Heart right ventricle (tissue), 16 donors: ENCODE measurements around the gene DNM3. TPM values are rescaled to one million over a fixed set of nuclear protein-coding genes. Genes with fewer than 3 reads are reported as not detected.

Source experiments
- ATAC-seq, 8 donors: fragments of 200-7000 bp; cut with Tn5 transposase; one replicate each; pipeline ENCODE4 v1.9.1; 2020; ENCODE audit warnings: mild to moderate bottlenecking in 8 of 8, moderate library complexity in 8 of 8, moderate number of reproducible peaks in 1 of 8
- DNase-seq, 2 donors: peaks; one replicate each; pipeline ENCODE4 v3.0.0-alpha.2; 2020
- H3K27ac ChIP-seq, 10 donors: fragments of 200-600 bp; sonication (generic) in 2 of 10; one replicate each; pipeline versions ENCODE4 v1.5.0 to v1.8.0; 2020 to 2022; ENCODE audit warnings: mild to moderate bottlenecking in 3 of 10
- H3K27me3 ChIP-seq, 7 donors: fragments of 200-600 bp; one replicate each; pipeline ENCODE4 v1.8.0; 2021 to 2022; ENCODE audit warnings: mild to moderate bottlenecking in 2 of 7
- H3K36me3 ChIP-seq, 9 donors: fragments of 200-600 bp; sonication (generic) in 1 of 9; one replicate each; pipeline versions ENCODE4 v1.5.0 to v1.8.0; 2020 to 2022; ENCODE audit warnings: mild to moderate bottlenecking in 2 of 9
- H3K4me1 ChIP-seq, 9 donors: fragments of 200-600 bp; sonication (generic) in 1 of 9; one replicate each; pipeline versions ENCODE4 v1.5.0 to v1.8.0; 2020 to 2022; ENCODE audit warnings: mild to moderate bottlenecking in 4 of 9
- H3K4me3 ChIP-seq, 10 donors: fragments of 200-600 bp; sonication (generic) in 2 of 10; one replicate each; pipeline versions ENCODE4 v1.5.0 to v1.8.0; 2020 to 2022; ENCODE audit warnings: mild to moderate bottlenecking in 7 of 10, moderate library complexity in 2 of 10
- H3K9me3 ChIP-seq, 11 donors: fragments of 200-600 bp in 10 of 11; sonication (generic) in 2 of 11; one replicate each; pipeline versions ENCODE4 v1.5.0 to v1.8.0; 2013 to 2022; ENCODE audit warnings: mild to moderate bottlenecking in 2 of 11, control low read depth in 1 of 11, moderate library complexity in 1 of 11
- CTCF ChIP-seq, 9 donors: fragments of 200-600 bp; sonication (generic) in 2 of 9; IDR thresholded peaks; one replicate each; pipeline versions ENCODE4 v1.5.0 to v1.8.0; 2021 to 2022; ENCODE audit warnings: antibody characterized with exemption in 9 of 9, mild to moderate bottlenecking in 5 of 9, moderate library complexity in 1 of 9
- whole genome bisulfite sequencing, 2 donors: extraction: QIAGEN DNeasy Blood & Tissue Kit; methylation state at CpG; one replicate each; pipeline ENCODE4 v1.1.7; 2013; ENCODE audit warnings: inconsistent platforms in 1 of 2; 5-methylcytosine and 5-hydroxymethylcytosine counted together
- intact Hi-C, 10 donors: fragments of 100-400 bp; cut with DNase I; formaldehyde crosslinking; loops; one replicate each; pipeline versions ENCODE4 v1.11.1 to v1.14.2; 2022
- polyA plus RNA-seq, 2 donors: library from polyadenylated mRNA; stranded (reverse); fragments of 200-250 nt; gene quantifications; one replicate each; pipeline ENCODE4 v1.2.3, GENCODE V29; 2013
- total RNA-seq, 10 donors: library from RNA; stranded (reverse); fragmentation: NEBNext Ultra II Directional in 3 of 10; extraction: Animal tissue kit (Norgen Biotek cat#: 25700) in 3 of 10; gene quantifications; one replicate each; pipeline versions ENCODE4 v1.2.1 to v1.2.4, GENCODE V29; 2021 to 2023
- donor health status: Arrhythmogenic right ventricular cardiomyopathy.
- donor health status: ischemic (EF 13 %, LVEDD 7.1; RV severe dilation, severe dysfunction).
- donor health status: healthy with polysubstance abuse.
- donor health status: DM: no; HTN: yes; CAD: no.
- donor health status: DM: no; HTN: no; CAD: no.
- donor health status: ischemic (EF 25% LVEDD 6.9; RV normal size, moderate dysfunction).
- donor health status: ischemic (EF 25% LVEDD 5.7; RV mildly dilated, moderate dysfunction).
- donor health status: healthy.
- donor health status: DM: yes; HTN: yes; CAD: no.
- donor health status: Ischemic cardiomyopathy.
- donor health status: ischemic (EF 35%, LVEDD 5.7; RV mildly dilated, moderate dysfunction).
- donor health status: nonischemic (EF 11% LVEDD 7.7; RV severe dilation, severe dysfunction).
- donor health status: DM: yes; HTN: yes; CAD: no.
- donor health status: PGD.
- donor health status: ischemic (EF 29% LVEDD 5.4; RV normal size, mild dysfunction).
- donor health status: nonischemic (EF 23%, LVEDD 6.1; RV moderate dilation, normal function).

Gene DNM3
- total and polyA plus RNA-seq, 12 donors = 0.77 to 2.8 (median 2.2) TPM

GRCh38 chr1:171794085-171794484 is 47.2 kb upstream of the DNM3 start:
- Histone ChIP-seq H3K4me1 (peaks cover 0 to 12% (median 0%) of the 10 kb centered on the region in 9 donors), H3K27ac (no peak overlapping the region), H3K36me3 (peaks cover 3 to 97% (median 57%) of the 10 kb centered on the region in 9 donors), H3K9me3 (no peaks in the 10 kb centered on the region), H3K27me3 (no peaks in the 10 kb centered on the region), H3K4me3 (no peak overlapping the region)
- DNase-seq (no peak), ATAC-seq (no peak)
- intact Hi-C loops = loop anchor here in 2 of 10 donors (10.0 kb wide), 2 partner anchors 631 to 651 kb away; partner anchors contain the start of genes C1orf105 (in 1 of the 2) and PIGC (in 1 of the 2)
- TF ChIP-seq CTCF (IDR thresholded peaks at IDR 0.05) = no peak
- WGBS, 2 donors = 86 to 97% methylated on average over 4 of the region's 4 CpGs

- peaks cover 0 to 17% (median 1%) of the 10 kb centered on the region in 9 donors for H3K4me1 ChIP-seq
- DNase-seq = no peak
- 89 to 92% methylated on average over 5 of the region's 5 CpGs for WGBS, 2 donors
- TF ChIP-seq CTCF (IDR thresholded peaks at IDR 0.05) = no peak
- H3K9me3 ChIP-seq = no peaks in the 10 kb centered on the region
- no peak overlapping the region for H3K4me3 ChIP-seq
- no peak for ATAC-seq
- H3K27ac ChIP-seq = no peak overlapping the region
- no peaks in the 10 kb centered on the region for H3K27me3 ChIP-seq
- intact Hi-C loops = loop anchor here in 2 of 10 donors (10.0 kb wide), 2 partner anchors 628 to 648 kb away; partner anchors contain the start of genes C1orf105 (in 1 of the 2) and PIGC (in 1 of the 2)
- H3K36me3 ChIP-seq = peaks cover 0 to 72% (median 38%) of the 10 kb centered on the region in 9 donors
Measured at GRCh38 chr1:171796592-171796991, 44.7 kb upstream of the DNM3 start.

- peaks cover 0 to 55% (median 31%) of the 10 kb centered on the region in 9 donors for H3K36me3 ChIP-seq
- TF ChIP-seq CTCF (IDR thresholded peaks at IDR 0.05) = no peak
- no peak overlapping the region for H3K27ac ChIP-seq
- ATAC-seq (no peak), DNase-seq (no peak)
- H3K27me3 ChIP-seq = no peaks in the 10 kb centered on the region
- intact Hi-C loops = loop anchor here in 2 of 10 donors (10.0 kb wide), 2 partner anchors 626 to 646 kb away; partner anchors contain the start of genes C1orf105 (in 1 of the 2) and PIGC (in 1 of the 2)
- no peak overlapping the region for H3K4me3 ChIP-seq
- H3K9me3 ChIP-seq = no peaks in the 10 kb centered on the region
- peaks cover 0 to 22% (median 15%) of the 10 kb centered on the region in 9 donors for H3K4me1 ChIP-seq
- WGBS, 2 donors = 95 to 96% methylated on average over 3 of the region's 3 CpGs
Measured at GRCh38 chr1:171798311-171798710, 43.0 kb upstream of the DNM3 start.

- intact Hi-C loops = loop anchor here in 2 of 10 donors (10.0 kb wide), 2 partner anchors 626 to 646 kb away; partner anchors contain the start of genes C1orf105 (in 1 of the 2) and PIGC (in 1 of the 2)
- TF ChIP-seq CTCF (IDR thresholded peaks at IDR 0.05) = no peak
- no peaks in the 10 kb centered on the region for H3K27me3 ChIP-seq
- DNase-seq = no peak
- H3K27ac ChIP-seq = no peak overlapping the region
- H3K4me1 ChIP-seq = peaks cover 0 to 26% (median 18%) of the 10 kb centered on the region in 9 donors
- no peak overlapping the region for H3K4me3 ChIP-seq
- 77 to 86% methylated on average over 3 of the region's 3 CpGs for WGBS, 2 donors
- H3K9me3 ChIP-seq = no peaks in the 10 kb centered on the region
- H3K36me3 ChIP-seq = peaks cover 0 to 51% (median 30%) of the 10 kb centered on the region in 9 donors
- ATAC-seq = peak in 1 of 8 donors; percentile 21
Measured at GRCh38 chr1:171798765-171799164, 42.5 kb upstream of the DNM3 start.
